Inflammatory macrophage treated with lipopolysaccharide for 4 hours (primary cell): ENCODE measurements around the gene ATF7.

Source experiments
- DNase-seq: peaks from one replicate; pipeline ENCODE4 v3.0.0-alpha.2; 2020

Gene ATF7

DNA sequence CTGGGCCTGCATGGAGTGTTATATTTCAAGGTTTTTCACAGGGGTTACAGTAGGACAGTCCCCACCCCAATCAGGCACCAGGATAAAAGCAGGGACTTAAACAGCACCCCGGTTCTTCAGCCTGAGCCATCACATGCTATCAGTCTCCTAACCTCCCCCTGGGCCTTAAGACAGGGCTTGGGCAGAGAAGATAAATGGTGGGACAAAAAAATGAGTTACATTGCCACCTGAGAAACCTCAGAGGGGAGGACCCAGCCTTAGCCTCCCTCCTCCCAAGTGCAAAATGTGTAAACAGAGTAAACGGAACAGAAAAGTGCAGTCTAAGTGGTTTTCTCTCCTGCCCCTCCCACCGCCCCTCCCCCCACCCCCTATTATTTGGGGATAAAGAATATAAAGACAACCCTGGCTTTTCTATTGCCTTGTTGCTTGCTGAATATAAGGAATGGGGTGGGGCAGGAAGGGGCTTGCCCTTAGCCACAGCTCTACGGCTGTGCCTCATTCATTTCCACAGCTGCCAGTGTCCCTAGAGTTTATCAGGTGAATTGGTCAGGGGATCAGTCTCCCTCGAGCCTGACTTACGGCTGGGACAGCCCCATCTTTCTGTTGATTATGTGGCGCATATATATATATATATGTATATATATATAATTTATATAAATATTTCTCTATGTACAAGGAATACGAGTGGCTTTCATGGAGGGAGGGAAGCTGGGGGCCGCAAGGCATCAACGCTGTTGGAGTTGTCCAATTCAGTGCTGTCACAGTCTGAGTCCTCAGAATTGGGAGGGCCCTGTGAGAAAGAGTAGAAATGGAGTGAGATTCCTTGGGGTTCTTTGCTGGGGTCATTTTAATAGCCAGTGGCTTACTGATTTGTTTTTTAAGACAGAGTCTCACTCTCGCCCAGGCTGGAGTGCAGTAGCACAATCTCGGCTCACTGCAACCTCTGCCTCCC lies 145.4 kb downstream of the ATF7 start:
- DNase-seq, result no peak

DNA sequence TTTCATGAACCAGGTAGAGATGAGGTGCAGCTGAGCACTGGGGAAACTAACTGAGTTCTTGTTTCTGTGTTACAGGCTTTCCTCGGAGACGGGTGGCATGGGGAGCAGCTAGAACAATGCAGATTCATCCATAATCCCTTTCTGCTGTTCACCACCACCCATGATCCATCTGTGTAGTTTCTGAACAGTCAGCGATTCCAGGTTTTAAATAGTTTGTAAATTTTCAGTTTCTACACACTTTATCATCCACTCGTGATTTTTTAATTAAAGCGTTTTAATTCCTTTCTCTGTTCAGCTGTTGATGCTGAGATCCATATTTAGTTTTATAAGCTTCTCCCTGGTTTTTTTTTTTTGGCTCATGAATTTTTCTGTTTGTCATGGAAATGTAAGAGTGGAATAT lies 146.9 kb downstream of the ATF7 start:
- no peak for DNase-seq

DNA sequence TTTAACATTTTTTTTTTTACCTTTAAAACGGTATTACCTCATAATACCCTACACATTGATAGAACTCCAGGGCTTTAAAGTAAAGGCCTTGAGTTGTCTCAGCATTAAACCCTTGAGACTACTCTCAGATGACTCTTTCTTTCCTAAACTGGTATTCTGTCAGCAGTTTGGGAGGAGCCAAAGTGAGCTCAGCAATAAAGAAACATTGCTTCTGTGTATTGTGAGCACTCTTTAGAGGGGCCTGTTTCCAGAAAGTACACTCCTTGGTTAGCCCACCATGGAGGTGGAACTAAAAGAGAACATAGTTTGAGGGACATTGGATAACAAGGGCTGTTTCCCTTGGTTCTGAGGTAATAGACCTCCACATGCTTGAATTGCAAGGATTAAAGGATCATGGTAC lies 147.3 kb downstream of the ATF7 start:
- DNase-seq, result no peak

DNA sequence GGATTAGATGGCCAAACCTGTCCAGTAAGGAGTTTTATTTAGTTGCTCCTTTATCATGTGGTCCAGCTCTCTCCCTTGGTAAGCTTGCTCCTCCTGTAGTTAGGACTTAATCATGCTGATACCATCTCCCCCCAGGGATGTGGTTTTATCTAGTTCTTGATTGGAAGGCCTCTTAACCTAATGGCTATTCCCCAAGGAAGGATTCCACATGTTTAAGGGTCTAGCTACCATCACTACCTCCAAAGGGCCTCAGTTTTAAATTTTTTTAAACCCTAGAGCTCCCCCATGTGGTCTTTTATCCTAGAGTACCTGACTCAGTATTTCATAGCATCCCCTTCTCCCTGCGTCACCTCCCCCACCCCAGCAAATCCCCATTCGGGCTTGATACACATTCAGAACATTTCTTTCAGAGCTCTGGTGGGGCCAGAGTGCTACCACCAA lies 149.4 kb downstream of the ATF7 start:
- DNase-seq, result no peak

DNA sequence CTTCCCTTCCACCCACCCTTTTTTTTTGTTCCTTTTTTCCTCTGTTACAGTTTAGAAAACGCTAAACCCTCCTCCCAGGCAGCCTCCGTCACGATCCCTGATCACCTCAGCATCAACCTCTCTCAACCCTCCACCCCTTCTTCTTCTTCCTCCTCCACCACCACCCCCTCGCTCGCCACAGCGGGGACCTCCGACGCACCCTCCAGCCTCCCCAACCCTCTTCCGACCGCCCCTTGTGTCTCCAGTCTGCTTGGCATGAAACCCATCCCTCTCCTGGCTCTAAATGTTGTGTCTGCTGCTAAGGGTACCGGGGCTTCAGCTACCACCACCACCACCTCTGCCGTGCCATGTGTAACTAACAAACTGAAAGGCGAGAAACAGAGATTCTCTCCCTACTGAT lies 151.4 kb downstream of the ATF7 start:
- peak; percentile 39 for DNase-seq

DNA sequence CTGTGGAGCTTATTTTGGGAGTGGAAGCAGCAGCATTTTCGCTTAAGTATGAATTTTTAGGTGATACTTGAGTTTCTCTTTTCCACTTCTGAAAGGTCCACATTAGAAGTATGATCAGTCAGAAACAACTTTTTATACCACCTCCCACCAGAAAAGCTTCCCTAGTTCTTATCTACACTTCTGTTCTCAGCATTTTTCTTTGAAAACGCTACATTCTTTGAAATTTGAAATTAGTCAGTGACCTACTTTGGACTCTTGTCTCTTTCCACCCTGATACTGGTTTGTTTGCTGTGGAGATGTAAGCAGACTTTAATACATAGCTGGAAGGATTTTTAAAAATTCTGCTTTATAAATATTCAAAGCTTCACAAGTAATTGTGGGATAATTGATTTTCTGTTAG lies 152.1 kb downstream of the ATF7 start:
- no peak for DNase-seq

DNA sequence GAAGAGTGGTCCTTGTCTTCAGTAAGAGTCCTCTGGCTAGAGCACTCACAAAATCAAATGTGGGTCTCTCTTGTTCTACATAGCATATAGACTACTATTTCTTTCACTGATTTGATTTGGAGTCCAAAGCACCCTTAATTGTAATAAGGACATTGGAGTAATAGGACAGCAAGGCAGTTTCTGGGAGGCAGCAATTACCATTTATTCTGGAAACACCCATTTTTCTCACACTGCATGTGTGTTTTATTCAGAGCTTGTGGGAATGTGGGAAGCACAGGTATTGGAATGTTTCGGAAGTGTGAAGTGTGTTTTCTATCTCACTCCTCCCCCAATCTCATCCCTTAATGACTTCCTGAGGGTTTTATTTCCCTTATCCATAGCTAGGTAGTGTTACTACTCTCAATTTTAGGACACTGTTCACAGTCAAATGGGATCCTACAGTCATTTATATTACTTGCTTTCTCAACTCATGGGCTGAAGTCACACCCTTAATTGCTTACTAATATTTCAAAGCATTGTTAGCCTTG lies 154.1 kb downstream of the ATF7 start:
- DNase-seq, result no peak

DNA sequence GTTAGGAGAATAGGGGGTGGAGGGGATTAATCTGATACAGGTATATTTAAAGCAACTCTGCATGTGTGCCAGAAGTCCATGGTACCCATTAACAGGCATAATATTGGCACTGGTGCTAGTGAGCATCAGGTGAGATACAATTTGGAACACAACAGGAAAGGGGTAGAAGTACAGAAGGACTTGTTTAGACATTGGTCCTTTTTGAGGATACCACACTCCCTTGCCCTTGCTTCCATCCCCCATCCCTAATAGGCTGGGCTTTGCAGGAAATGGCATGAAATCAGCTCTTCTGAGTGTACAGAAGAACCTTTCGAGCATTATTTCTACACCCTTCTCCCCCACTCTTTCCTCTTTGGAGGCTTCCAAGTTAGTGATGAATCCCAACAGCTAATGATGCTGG lies 157.9 kb downstream of the ATF7 start:
- DNase-seq, result no peak

DNA sequence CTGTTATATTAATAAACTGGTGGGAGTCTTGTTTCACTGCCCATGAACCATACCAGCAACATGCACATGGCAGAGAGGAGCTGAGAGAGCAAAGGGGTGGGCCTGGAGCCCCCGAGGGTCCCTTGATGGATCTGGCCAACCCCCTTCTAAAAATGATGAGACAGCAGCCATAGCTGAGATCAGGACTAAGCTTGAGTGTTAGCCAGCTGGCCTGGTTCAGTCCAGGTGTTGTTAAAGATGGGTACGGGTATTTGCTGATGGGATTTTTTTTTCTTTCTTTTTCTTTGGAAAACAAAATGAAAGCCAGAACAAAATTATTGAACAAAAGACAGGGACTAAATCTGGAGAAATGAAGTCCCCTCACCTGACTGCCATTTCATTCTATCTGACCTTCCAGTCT lies 158.3 kb downstream of the ATF7 start:
- no peak for DNase-seq

DNA sequence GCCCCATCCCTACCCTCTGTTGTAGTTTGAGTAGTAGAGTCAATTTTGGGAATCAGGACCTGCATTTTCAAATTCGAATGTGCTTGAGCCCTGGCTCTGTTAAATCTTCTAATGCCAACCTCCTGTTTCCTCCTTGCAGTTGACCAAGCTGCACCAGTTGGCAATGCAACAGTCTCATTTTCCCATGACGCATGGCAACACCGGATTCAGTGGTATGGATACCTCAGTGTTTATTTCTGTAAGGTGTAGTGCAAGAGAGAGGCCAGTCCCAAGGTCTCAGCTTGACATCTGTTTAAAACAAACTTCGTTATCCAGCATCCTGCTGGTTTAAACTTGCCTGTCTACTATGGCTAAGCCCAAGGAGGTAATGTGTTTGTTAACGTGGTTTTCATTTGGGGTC lies 159.1 kb downstream of the ATF7 start:
- DNase-seq, result no peak

DNA sequence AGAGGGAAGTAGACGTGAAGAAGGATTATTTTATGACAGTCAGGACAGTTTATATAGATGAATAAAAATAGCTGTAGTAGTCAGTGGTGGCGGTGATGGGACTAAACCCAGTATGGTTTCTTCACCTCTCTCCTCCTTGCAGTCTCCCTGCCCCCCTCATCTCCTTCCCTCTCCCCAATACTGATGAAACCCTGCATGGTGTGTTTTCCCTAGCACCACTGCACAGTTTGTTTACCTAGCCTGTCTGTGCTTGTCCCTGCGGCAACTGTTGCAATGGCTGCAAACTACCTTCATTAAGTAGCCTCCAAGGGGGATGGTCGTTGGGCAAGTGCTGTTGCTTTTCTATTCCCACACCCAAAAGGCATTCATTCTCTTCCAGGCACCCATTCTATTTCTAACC lies 159.5 kb downstream of the ATF7 start:
- no peak for DNase-seq

DNA sequence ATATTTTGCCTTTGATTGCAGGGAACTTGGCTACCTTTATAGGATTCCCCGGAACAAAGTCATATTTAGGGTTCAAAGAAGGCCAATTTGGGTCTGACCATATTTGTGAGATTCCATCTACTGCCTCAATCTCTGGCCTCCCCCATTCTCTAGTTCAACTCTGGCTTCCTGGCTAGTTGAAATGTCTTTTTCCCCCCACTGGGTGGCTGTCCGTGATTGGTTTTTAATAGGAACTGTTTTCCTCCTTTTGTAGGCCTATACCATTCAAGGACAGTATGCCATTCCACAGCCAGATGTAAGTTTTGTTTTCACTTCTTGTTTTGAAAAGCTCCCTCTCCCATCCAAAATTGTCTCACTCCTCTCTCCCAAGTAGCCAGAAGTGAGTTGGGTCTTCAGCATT lies 160.5 kb downstream of the ATF7 start:
- DNase-seq, result peak; percentile 33

DNA sequence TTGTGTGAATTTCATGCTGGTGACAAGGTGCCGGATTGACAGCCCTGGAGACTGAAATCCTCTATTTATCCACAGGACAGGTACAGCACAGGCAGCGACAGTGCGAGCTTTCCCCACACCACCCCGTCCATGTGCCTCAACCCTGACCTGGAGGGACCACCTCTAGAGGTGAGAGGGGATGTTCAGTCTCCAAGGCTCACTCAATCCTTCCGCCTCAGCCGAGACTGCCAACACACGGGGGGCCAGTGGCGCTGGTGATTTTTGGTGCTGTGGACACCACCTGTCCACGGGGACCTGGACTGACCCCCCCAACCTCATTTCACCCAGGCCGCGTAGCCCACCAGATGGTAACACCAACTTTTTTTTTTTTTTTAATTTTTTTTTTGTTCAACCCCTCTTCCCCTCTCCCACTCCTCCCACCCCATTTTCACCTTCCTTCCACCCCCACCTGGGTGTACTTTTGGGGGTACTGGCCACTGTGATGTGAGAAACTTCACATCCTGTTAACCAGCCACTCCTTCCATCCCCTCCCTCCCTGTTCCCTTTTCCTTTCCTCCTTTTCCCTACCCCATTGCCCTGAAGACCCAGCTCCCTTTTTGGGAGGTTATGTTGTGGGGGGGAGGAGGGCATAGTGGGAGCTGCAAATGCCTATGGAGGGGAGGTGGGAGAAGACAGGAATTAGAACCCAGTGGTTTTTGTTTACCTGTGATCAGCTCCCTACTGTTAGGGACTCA lies 161.3 kb downstream of the ATF7 start:
- DNase-seq, result no peak

DNA sequence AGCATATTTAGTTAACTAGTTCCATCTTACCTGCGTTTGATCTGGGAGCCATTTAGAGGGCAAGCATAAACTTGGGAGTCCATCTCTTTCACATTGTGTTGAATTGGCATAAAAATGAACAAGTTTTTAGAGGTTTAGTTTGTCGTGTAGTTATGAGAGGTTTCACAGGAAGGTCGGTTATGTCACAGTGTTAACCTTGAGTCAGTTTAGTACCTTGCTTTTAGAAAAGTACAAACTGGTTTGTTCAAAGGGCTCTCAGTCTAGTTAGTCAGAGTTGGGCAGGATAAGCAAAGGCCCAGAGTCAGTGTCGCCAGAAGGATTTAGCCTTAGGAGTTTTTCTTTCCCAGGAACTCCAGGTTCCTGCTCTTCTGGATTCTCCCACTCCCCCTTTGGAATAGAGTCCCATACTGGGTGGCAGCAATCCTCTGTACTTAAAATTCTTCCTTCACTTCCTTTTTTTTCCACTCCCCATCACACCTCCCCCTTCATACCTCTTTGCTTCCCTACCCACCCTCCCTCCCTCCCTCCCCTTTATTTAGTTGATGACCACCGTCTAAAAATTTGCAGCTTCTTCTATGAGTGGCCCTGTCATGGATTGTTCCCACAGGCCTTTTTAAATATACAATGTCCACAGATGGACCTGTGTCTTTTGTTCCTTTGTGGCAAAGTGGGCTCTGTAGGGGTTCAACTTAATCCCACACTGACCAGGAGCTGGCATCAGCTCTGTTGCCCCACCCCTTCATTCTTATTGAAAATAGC lies 162.2 kb downstream of the ATF7 start:
- no peak for DNase-seq

DNA sequence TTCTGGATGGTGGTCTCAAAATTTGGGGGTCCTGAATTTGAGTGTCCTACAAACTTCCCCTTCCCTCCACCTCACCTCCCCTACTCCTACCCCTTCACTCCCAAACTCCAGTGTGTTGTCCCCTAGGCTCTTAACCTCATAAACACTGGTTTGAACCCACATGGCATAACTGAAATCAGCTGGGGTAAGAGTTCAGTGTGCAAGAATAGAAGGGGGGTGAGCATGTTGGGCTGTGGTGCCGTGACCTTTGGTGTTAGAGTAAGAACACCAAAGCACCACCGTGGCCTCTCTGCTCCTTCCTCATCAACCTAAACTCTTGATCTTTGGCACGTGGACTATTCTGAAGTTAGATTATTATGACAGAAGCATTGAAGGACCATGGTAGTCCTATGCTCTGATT lies 163.2 kb downstream of the ATF7 start:
- DNase-seq, result no peak

DNA sequence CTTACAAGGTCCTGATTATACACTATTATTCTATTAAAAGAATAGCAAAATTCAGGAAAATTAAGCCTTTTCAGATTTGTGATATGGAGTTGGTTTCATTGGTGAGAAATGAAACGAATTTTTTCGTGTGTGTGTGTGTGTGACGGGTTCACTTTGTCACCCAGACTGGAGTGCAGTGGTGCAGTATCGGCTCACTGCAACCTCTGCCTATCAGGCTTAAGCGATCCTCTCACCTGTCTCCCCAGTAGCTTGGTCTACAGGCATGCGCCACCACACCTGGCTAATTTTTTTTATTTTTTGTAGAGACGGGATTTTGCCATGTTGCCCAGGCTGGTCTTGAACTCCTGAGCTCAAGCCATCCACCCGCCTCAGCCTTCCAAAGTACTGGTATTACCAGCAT lies 164.6 kb downstream of the ATF7 start:
- no peak for DNase-seq

DNA sequence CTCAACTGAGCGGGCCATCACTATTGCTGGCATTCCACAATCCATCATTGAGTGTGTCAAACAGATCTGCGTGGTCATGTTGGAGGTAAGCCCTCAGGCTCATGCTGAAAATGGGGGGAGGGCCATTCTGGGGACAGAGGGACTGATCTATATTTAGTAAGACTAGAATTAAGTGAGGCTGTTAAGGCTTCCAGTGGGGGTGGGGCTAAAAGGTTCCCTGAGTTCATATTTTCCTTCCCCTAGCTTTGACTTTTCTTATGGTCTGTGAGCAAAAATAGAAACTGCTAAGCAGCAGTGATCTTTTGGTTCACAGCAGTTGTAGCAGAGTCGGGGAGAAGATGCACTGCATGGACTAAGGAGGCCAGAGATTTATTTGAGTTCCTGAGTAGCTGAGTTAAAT lies 165.1 kb downstream of the ATF7 start:
- no peak for DNase-seq

DNA sequence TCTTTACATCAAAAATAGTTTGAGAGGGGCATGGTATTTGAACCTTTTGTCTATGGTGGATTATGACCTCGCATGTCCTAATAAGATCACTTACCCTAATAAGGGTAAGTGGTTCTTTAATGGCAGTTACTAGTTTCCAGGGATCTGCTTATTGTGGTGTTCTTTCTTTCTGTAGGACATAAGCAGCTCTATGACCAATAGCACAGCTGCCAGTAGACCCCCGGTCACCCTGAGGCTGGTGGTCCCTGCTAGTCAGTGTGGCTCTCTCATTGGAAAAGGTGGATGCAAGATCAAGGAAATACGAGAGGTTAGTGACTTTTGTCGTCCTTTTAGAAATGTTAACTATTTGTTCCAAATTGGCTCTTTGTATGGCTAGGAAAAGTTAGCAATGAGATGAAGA lies 167.1 kb downstream of the ATF7 start:
- no peak for DNase-seq
